HAP-1 (cell line): ENCODE data around the gene CMTM3.
A peak's percentile ranks its signal among the peaks of the same experiment; 100 is the strongest.
"Not testable (repeated sequence)": the region's sequence is repeated elsewhere in the genome, so short reads cannot be mapped to it uniquely, and the experiment has no call there.

Experiments
- DNase-seq, 2 experiments: peaks; one replicate each; pipeline ENCODE4 v3.0.0-alpha.2; 2016 to 2020; ENCODE audit warnings: low spot score in 2 of 2
- H3K27me3 ChIP-seq: fragments of 250-450 bp; sonication (Bioruptor Pico); 2 replicates; pipeline ENCODE4 v1.5.1; 2020; ENCODE audit warnings: low read depth, mild to moderate bottlenecking, moderate library complexity
- H3K36me3 ChIP-seq: fragments of 250-450 bp; sonication (Bioruptor Pico); replicated peaks from 2 replicates; pipeline ENCODE4 v1.5.1; 2020; ENCODE audit warnings: mild to moderate bottlenecking
- H3K4me1 ChIP-seq: fragments of 250-450 bp; sonication (Bioruptor Pico); 2 replicates; pipeline ENCODE4 v1.5.1; 2020; ENCODE audit warnings: mild to moderate bottlenecking
- H3K4me3 ChIP-seq: fragments of 250-450 bp; sonication (Bioruptor Pico); 2 replicates; pipeline ENCODE4 v1.5.1; 2020; ENCODE audit warnings: mild to moderate bottlenecking, moderate library complexity
- H3K9me3 ChIP-seq: fragments of 250-450 bp; sonication (Bioruptor Pico); 2 replicates; pipeline ENCODE4 v1.5.1; 2020; ENCODE audit warnings: mild to moderate bottlenecking, moderate library complexity
- in situ Hi-C: fragments of 300-500 bp; cut with MboI; formaldehyde crosslinking; loops from 3 replicates; pipeline ENCODE4 v1.14.3; 2020; ENCODE audit warnings: low sequenced_read_pairs, inconsistent platforms, mixed read lengths

The CMTM3 gene

GRCh38 chr16:66661210-66661560 is 56.7 kb downstream of the CMTM3 start:
- in situ Hi-C loops: no loop called here
- H3K27me3 ChIP-seq: no peaks in the 10 kb centered on the region
- no peaks in the 10 kb centered on the region for H3K9me3 ChIP-seq
- H3K36me3 ChIP-seq: peaks cover 5% of the 10 kb centered on the region
- H3K4me1 ChIP-seq: peaks cover 21% of the 10 kb centered on the region
- DNase-seq: no peak
- H3K4me3 ChIP-seq: no peak overlapping the region

- in situ Hi-C loops, H3K4me3 ChIP-seq, H3K27me3 ChIP-seq, H3K9me3 ChIP-seq, H3K36me3 ChIP-seq, DNase-seq: not testable (repeated sequence)
- peaks cover 21% of the 10 kb centered on the region for H3K4me1 ChIP-seq
These were observed 57.3 kb downstream of the CMTM3 start for GRCh38 chr16:66661671-66662346.

GRCh38 chr16:66662445-66663194 is 58.1 kb downstream of the CMTM3 start:
- Histone ChIP-seq H3K4me3 (no peak overlapping the region), H3K27me3 (no peaks in the 10 kb centered on the region), H3K36me3 (peaks cover 5% of the 10 kb centered on the region), H3K9me3 (no peaks in the 10 kb centered on the region), H3K4me1 (peaks cover 21% of the 10 kb centered on the region)
- peak; percentile 28 to 29 for DNase-seq
- in situ Hi-C loops: no loop called here
